ENCODE measurements around the gene EXOSC6. TPM values are rescaled to one million over a fixed set of nuclear protein-coding genes. Genes with fewer than 3 reads are reported as not detected.
A peak's percentile ranks its signal among the peaks of the same experiment; 100 is the strongest.

Gene EXOSC6
- total RNA-seq = 11.3 TPM
- long read RNA-seq, full-length matches to known transcripts = 27 of 29 reads
- long read RNA-seq, partial matches to known transcripts = 0 of 29 reads
- long read RNA-seq, other reads (novel, unspliced or antisense) = 2 of 29 reads

DNA sequence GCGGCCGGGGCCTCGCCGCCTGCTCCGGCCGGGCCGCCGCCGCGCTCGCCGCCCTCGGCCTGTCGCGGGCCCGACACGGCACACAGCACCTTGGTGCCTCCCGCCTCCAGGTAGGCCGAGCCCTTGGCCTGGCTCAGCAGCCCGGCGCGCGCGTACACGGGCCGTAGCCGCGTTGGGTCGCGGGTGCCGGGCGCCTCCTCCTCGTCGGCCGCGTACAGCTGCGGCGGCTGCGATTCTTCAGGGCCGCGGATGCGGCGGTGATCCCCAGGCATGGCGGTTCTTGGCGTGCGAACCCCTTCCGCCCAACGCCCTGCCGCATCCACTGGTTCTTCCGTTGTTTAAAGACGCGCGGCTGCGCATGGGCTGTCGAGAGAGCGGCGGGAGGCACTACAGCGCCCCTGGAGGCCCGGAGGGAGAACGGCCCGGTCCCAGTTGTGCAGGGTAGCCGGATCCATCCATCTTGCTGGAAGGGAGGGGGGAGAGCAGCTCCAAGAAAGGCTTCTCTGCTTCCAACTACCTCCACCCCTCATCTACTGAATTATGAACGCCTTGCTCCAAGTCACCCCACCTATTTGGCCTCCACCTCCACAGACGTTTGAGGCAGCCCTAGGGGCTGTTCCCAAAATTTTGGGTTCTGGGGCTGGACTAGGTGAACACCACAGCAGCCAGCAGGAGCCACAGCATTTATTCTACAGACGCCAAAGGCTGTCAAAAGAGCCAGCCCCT lies at the start of gene EXOSC6:
Gene EXOSC6, minus strand, starts transcription at position 312 of the 726 bp plus-strand sequence. Its CDS starts 40 bp downstream, at position 272.
- intact Hi-C loops (cut with micrococcal nuclease) = no loop called here

DNA sequence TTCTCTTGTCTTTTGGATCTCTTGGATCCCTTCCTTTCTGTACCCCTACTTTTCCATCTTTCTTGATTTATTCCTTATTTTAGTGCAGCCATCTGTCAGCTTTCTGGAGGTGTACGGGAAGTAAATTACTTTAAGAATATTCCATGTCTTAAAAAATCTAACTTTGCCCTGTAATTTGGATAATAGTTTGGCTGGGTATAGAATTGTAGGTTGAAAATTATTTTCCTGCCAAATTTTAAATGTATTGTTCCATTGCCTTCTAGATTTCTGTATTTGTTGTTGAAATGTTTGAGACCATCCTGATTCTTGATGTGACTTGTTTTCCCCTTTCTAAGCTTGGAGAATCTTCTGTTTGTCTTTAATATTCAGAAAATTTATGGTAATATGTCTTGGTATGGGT lies 49.4 kb upstream of the EXOSC6 start:
- peaks cover 19% of the 10 kb centered on the region for H3K9me3 ChIP-seq (replicated peaks)
- H3K27me3 ChIP-seq (ENCODE audit: low read depth) = no peaks in the 10 kb centered on the region
- no peak overlapping the region for H3K27ac ChIP-seq (replicated peaks)
- intact Hi-C loops (cut with micrococcal nuclease) = no loop called here
- H3K4me3 ChIP-seq = no peak overlapping the region
- DNase-seq = no peak
- H3K4me1 ChIP-seq = peaks cover 23% of the 10 kb centered on the region
- H3K36me3 ChIP-seq = peaks cover 24% of the 10 kb centered on the region
- TF ChIP-seq, protein P1, sequence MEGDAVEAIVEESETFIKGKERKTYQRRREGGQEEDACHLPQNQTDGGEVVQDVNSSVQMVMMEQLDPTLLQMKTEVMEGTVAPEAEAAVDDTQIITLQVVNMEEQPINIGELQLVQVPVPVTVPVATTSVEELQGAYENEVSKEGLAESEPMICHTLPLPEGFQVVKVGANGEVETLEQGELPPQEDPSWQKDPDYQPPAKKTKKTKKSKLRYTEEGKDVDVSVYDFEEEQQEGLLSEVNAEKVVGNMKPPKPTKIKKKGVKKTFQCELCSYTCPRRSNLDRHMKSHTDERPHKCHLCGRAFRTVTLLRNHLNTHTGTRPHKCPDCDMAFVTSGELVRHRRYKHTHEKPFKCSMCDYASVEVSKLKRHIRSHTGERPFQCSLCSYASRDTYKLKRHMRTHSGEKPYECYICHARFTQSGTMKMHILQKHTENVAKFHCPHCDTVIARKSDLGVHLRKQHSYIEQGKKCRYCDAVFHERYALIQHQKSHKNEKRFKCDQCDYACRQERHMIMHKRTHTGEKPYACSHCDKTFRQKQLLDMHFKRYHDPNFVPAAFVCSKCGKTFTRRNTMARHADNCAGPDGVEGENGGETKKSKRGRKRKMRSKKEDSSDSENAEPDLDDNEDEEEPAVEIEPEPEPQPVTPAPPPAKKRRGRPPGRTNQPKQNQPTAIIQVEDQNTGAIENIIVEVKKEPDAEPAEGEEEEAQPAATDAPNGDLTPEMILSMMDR (IDR thresholded peaks at IDR 0.05; ENCODE audit: borderline replicate concordance) = no peak

More for the DNA sequence above, at the start of gene EXOSC6:
- H3K4me3 ChIP-seq = peak within 1 kb of the TSS; percentile 86
- H3K9me3 ChIP-seq (replicated peaks) = no peaks in the 10 kb centered on the region
- H3K36me3 ChIP-seq = peaks cover 57% of the 10 kb centered on the region
- DNase-seq = peak; percentile 90
- peak within 1 kb of the TSS; percentile 92 for H3K27ac ChIP-seq (replicated peaks)
- no peaks in the 10 kb centered on the region for H3K27me3 ChIP-seq (ENCODE audit: low read depth)
- TF ChIP-seq, protein P1 (IDR thresholded peaks at IDR 0.05; ENCODE audit: borderline replicate concordance) = peak; percentile 95
- peaks cover 24% of the 10 kb centered on the region for H3K4me1 ChIP-seq

DNA sequence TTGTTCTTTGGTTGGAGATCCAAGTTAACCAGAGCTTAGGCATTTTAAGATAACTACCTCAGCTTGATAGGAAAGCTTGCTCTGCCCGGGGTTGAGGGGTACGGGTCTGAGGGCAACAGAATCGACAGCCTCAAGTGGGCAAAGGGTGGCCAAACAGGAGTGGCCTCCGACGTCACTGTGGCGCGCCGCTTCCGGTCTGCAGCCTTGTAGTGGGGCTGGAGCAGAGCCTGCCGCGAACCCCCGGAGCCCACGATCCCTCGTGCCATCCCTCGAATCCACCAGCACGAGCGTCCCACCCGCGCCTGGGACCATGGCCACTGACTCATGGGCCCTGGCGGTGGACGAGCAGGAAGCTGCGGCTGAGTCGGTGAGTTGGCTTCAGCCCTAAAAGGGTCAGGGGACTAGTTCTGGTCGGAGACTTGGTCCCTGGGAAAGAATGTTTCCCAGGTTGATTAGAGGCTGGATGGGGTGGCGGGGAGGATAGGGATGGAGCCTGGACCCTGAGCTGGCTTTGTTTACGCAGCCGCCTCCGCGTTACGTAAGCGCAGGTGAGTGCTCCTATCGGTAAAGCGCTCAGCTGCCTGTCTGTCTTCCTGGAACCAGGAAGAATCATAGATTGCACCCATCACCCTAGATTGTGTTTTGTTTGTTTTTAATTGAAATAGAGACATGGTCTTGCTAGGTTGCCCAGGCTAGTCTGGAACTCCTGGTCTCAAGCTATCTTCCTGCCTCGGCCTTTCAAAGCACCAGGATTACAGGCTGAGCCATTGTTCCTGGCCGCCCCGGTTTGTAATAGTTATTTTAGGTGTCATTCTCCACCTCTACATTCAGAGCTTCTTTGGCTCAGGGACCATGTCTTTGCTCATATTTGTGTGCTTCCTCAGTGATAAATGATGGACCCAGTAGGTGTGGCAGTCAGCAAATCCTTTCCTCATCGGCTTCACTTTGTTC lies 47.5 kb upstream of the EXOSC6 start, which contains the start of gene DDX19B:
Gene DDX19B, plus strand, starts transcription at position 199 of the 951 bp plus-strand sequence. Its CDS starts 112 bp downstream, at position 311.
- Histone ChIP-seq H3K4me1 (peaks cover 23% of the 10 kb centered on the region), H3K27me3 (ENCODE audit: low read depth) (no peaks in the 10 kb centered on the region), H3K27ac (replicated peaks) (peak within 1 kb of the TSS; percentile 91), H3K9me3 (replicated peaks) (peaks cover 19% of the 10 kb centered on the region), H3K36me3 (peaks cover 24% of the 10 kb centered on the region), H3K4me3 (peak within 1 kb of the TSS; percentile 83)
- peak; percentile 83 for DNase-seq
- intact Hi-C loops (cut with micrococcal nuclease) = loop anchor here (5.0 kb wide), 1 partner anchor 48 kb away; the partner anchor contains the start of gene DDX19A
- TF ChIP-seq, protein P1 (IDR thresholded peaks at IDR 0.05; ENCODE audit: borderline replicate concordance) = no peak

DNA sequence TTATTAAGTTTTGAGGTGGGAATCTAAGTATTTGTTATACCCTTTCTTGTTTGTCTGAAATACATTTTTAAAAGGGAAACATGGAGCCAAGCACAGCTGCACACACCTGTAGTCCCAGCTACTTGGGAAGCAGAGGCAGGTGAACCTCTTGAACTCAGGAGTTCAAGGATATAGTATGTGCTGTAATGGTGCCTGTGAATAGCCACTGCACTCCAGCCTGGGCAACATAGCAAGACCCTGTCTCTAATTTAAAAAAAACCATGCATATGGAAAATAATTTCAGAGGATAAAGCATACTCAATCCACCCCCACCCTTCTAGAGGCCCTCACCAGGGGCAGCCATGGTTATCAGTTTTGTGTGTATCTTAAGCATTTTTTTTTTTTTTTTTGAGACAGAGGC lies 43.9 kb upstream of the EXOSC6 start:
- H3K27ac ChIP-seq (replicated peaks) = no peak overlapping the region
- peaks cover 23% of the 10 kb centered on the region for H3K4me1 ChIP-seq
- intact Hi-C loops (cut with micrococcal nuclease) = loop anchor here (5.0 kb wide), 1 partner anchor 52 kb away; the partner anchor contains the start of gene DDX19A
- TF ChIP-seq, protein P1 (IDR thresholded peaks at IDR 0.05; ENCODE audit: borderline replicate concordance) = no peak
- peaks cover 4% of the 10 kb centered on the region for H3K36me3 ChIP-seq
- H3K27me3 ChIP-seq (ENCODE audit: low read depth) = no peaks in the 10 kb centered on the region
- H3K9me3 ChIP-seq (replicated peaks) = peaks cover 5% of the 10 kb centered on the region
- DNase-seq = no peak
- H3K4me3 ChIP-seq = no peak overlapping the region

Measured in left ventricle myocardium inferior (tissue), 1 donor.